SK-N-SH treated with all-trans-retinoic acid at 6 μM for 48 hours (cell line): ENCODE measurements around the gene KLHL6.

Source experiments
- ATAC-seq: fragments of 200-7000 bp; cut with Tn5 transposase; 3 replicates; pipeline ENCODE4 v1.9.1; 2020; ENCODE audit warnings: mild to moderate bottlenecking, moderate library complexity
- ARNTL ChIP-seq: fragments of 450-650 bp; formaldehyde crosslinking; IDR thresholded peaks from 2 replicates; pipeline ENCODE4 v1.5.0; 2020; ENCODE audit warnings: low read depth, mild to moderate bottlenecking, moderate library complexity, borderline replicate concordance
- BACH2 ChIP-seq: fragments of 250-450 bp; sonication (Bioruptor Pico); IDR thresholded peaks from 2 replicates; pipeline ENCODE4 v1.9.0; 2021; ENCODE audit warnings: mild to moderate bottlenecking, borderline replicate concordance
- CREB5 ChIP-seq: fragments of 250-450 bp; sonication (Bioruptor Pico); IDR thresholded peaks from 2 replicates; pipeline ENCODE4 v1.5.1; 2020; ENCODE audit warnings: low read depth, mild to moderate bottlenecking, moderate library complexity
- CSDC2 ChIP-seq: fragments of 250-450 bp; sonication (Bioruptor Pico); IDR thresholded peaks from 2 replicates; pipeline ENCODE4 v1.5.0; 2020; ENCODE audit warnings: mild to moderate bottlenecking, moderate library complexity
- CSRNP3 ChIP-seq: fragments of 250-450 bp; sonication (Bioruptor Pico); IDR thresholded peaks from 2 replicates; pipeline ENCODE4 v1.5.1; 2021; ENCODE audit warnings: mild to moderate bottlenecking, moderate library complexity
- ESRRG ChIP-seq: fragments of 250-450 bp; sonication (Bioruptor Pico); IDR thresholded peaks from 2 replicates; pipeline ENCODE4 v1.6.1; 2021; ENCODE audit warnings: mild to moderate bottlenecking
- GLIS3 ChIP-seq: fragments of 250-450 bp; sonication (Bioruptor Pico); IDR thresholded peaks from 2 replicates; pipeline ENCODE4 v1.5.0; 2020; ENCODE audit warnings: mild to moderate bottlenecking, moderate library complexity
- ISL1 ChIP-seq: fragments of 250-450 bp; sonication (Bioruptor Pico); IDR thresholded peaks from 2 replicates; pipeline ENCODE4 v2.1.2; 2022; ENCODE audit warnings: mild to moderate bottlenecking, moderate library complexity
- OSR1 ChIP-seq: fragments of 250-450 bp; sonication (Bioruptor Pico); IDR thresholded peaks from 2 replicates; pipeline ENCODE4 v1.8.0; 2022; ENCODE audit warnings: moderate library complexity, mild to moderate bottlenecking, inconsistent platforms
- PATZ1 ChIP-seq: fragments of 250-450 bp; sonication (Bioruptor Pico); IDR thresholded peaks from 2 replicates; pipeline ENCODE4 v1.8.0; 2020; ENCODE audit warnings: mild to moderate bottlenecking, moderate library complexity, borderline replicate concordance
- PPARA ChIP-seq: fragments of 250-450 bp; sonication (Bioruptor Pico); IDR thresholded peaks from 2 replicates; pipeline ENCODE4 v1.5.0; 2020; ENCODE audit warnings: mild to moderate bottlenecking, borderline replicate concordance
- RARB ChIP-seq: fragments of 250-450 bp; sonication (Bioruptor Pico); IDR thresholded peaks from 2 replicates; pipeline ENCODE4 v1.8.0; 2021; ENCODE audit warnings: mild to moderate bottlenecking, moderate library complexity
- SNAI2 ChIP-seq: fragments of 250-450 bp; sonication (Bioruptor Pico); IDR thresholded peaks from 2 replicates; pipeline ENCODE4 v1.5.0; 2020; ENCODE audit warnings: mild to moderate bottlenecking, moderate library complexity
- TCF4 ChIP-seq: fragments of 250-450 bp; sonication (Bioruptor Pico); IDR thresholded peaks from 2 replicates; pipeline ENCODE4 v1.8.0; 2021; ENCODE audit warnings: mild to moderate bottlenecking, moderate library complexity, borderline replicate concordance
- TOX ChIP-seq: fragments of 250-450 bp; sonication (Bioruptor Pico); IDR thresholded peaks from 2 replicates; pipeline ENCODE4 v1.8.0; 2021; ENCODE audit warnings: mild to moderate bottlenecking, moderate library complexity, borderline replicate concordance
- ZC3H10 ChIP-seq: fragments of 250-450 bp; sonication (Bioruptor Pico); IDR thresholded peaks from 2 replicates; pipeline ENCODE4 v1.5.1; 2021; ENCODE audit warnings: mild to moderate bottlenecking, moderate library complexity
- ZFP3 ChIP-seq: fragments of 250-450 bp; sonication (Bioruptor Pico); IDR thresholded peaks from 2 replicates; pipeline ENCODE4 v1.5.0; 2020; ENCODE audit warnings: mild to moderate bottlenecking, moderate library complexity
- ZFP30 ChIP-seq: fragments of 450-650 bp; formaldehyde crosslinking; IDR thresholded peaks from 2 replicates; pipeline ENCODE4 v1.5.0; 2022; ENCODE audit warnings: mild to moderate bottlenecking, moderate library complexity
- ZNF565 ChIP-seq: fragments of 450-650 bp; formaldehyde crosslinking; conservative IDR thresholded peaks from 2 replicates; pipeline ENCODE4 v1.5.0; 2020; ENCODE audit warnings: low read depth, mild to moderate bottlenecking, moderate library complexity
- ZNF70 ChIP-seq: fragments of 450-650 bp; formaldehyde crosslinking; IDR thresholded peaks from 2 replicates; pipeline ENCODE4 v1.5.0; 2020; ENCODE audit warnings: mild to moderate bottlenecking, moderate library complexity
- ZNF8 ChIP-seq: fragments of 450-650 bp; formaldehyde crosslinking; IDR thresholded peaks from 2 replicates; pipeline ENCODE4 v1.5.0; 2020; ENCODE audit warnings: mild to moderate bottlenecking, moderate library complexity
- TF ChIP-seq, protein P1 (sequence below): fragments of 250-450 bp; sonication (Bioruptor Pico); IDR thresholded peaks from 2 replicates; pipeline ENCODE4 v1.5.0; 2020; ENCODE audit warnings: mild to moderate bottlenecking, moderate library complexity

KLHL6 gene

GRCh38 chr3:183545708-183546107 is 9.8 kb downstream of the KLHL6 start:
- no peak for ATAC-seq
- TF ChIP-seq BACH2 (CRISPR knock-in tag), result no peak
- TF ChIP-seq, protein P1, sequence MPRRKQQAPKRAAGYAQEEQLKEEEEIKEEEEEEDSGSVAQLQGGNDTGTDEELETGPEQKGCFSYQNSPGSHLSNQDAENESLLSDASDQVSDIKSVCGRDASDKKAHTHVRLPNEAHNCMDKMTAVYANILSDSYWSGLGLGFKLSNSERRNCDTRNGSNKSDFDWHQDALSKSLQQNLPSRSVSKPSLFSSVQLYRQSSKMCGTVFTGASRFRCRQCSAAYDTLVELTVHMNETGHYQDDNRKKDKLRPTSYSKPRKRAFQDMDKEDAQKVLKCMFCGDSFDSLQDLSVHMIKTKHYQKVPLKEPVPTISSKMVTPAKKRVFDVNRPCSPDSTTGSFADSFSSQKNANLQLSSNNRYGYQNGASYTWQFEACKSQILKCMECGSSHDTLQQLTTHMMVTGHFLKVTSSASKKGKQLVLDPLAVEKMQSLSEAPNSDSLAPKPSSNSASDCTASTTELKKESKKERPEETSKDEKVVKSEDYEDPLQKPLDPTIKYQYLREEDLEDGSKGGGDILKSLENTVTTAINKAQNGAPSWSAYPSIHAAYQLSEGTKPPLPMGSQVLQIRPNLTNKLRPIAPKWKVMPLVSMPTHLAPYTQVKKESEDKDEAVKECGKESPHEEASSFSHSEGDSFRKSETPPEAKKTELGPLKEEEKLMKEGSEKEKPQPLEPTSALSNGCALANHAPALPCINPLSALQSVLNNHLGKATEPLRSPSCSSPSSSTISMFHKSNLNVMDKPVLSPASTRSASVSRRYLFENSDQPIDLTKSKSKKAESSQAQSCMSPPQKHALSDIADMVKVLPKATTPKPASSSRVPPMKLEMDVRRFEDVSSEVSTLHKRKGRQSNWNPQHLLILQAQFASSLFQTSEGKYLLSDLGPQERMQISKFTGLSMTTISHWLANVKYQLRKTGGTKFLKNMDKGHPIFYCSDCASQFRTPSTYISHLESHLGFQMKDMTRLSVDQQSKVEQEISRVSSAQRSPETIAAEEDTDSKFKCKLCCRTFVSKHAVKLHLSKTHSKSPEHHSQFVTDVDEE (CRISPR knock-in tag), result no peak
- TF ChIP-seq RARB (CRISPR knock-in tag), result no peak
- TF ChIP-seq CSDC2 (CRISPR knock-in tag), result no peak
- no peak for TF ChIP-seq ARNTL (CRISPR knock-in tag)
- TF ChIP-seq TOX, result no peak
- TF ChIP-seq ZFP3, result no peak
- no peak for TF ChIP-seq CSRNP3
- no peak for TF ChIP-seq ESRRG

DNA sequence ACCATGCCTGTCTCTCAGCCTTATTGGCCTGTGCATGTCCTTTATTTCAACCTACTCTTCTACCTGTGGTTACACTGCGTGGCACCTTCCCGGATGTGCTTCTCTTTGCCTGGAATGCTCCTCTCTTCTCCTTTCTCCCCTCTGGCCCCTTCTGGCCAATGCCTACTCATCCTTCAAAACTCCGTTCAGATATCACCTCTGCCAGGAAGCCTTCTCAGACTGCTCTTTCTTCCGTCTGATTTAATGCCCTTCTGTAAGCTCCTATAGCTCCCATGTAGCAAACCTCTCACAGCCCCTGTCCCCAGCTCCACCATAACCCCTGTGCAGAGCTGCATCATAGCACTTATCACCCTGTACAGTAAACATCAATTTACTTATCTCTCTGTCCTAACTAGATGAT is 13.2 kb downstream of the KLHL6 start:
- TF ChIP-seq ZFP3 (peak; percentile 84; the same call in 1 of the 2 replicates), ZC3H10 (CRISPR knock-in tag) (no peak), ESRRG (no peak), ZNF565 (CRISPR knock-in tag) (no peak)
- ATAC-seq, result no peak

DNA sequence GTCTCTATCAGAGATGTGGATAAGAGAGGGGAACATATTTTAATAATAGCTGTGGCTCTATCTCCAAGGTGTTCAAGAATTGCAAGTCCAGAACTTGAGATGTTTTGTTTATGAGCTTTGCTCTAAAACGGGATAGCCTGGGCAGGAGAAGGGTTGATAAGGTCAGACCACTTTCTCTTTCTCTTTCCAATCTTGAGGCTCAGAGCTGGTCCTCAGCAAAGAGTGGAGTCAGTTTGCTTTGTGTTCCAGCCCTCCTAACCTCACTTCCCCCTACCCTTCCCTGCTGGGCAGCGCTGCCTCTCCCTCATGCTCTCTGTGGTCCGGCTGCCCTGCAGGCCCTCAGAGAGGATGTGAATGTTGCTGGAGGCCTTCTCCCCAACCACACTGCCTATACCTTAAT is 13.8 kb downstream of the KLHL6 start:
- no peak for ATAC-seq
- TF ChIP-seq ZNF70 (no peak), PPARA (CRISPR knock-in tag) (no peak), ARNTL (CRISPR knock-in tag) (no peak), OSR1 (CRISPR knock-in tag) (no peak), GLIS3 (CRISPR knock-in tag) (no peak), ZNF565 (CRISPR knock-in tag) (no peak), ZNF8 (CRISPR knock-in tag) (no peak), CREB5 (CRISPR knock-in tag) (no peak), SNAI2 (no peak), ZFP3 (no peak), RARB (CRISPR knock-in tag) (no peak), ZFP30 (CRISPR knock-in tag) (no peak), PATZ1 (CRISPR knock-in tag) (no peak), ISL1 (CRISPR knock-in tag) (no peak), ESRRG (no peak), ZC3H10 (CRISPR knock-in tag) (no peak), CSDC2 (CRISPR knock-in tag) (no peak), TCF4 (no peak), CSRNP3 (no peak)
- TF ChIP-seq, protein P1 (CRISPR knock-in tag), result no peak
